HepG2 (cell line): ENCODE measurements around the gene SRSF7. TPM values are rescaled to one million over a fixed set of nuclear protein-coding genes. Genes with fewer than 3 reads are reported as not detected.

Source experiments
- CENPT ChIP-seq: sonication (generic); formaldehyde crosslinking; IDR thresholded peaks from 2 replicates; pipeline ENCODE4 v1.8.0; 2022; ENCODE audit warnings: low read depth, mild to moderate bottlenecking, moderate library complexity, missing genetic modification reagents
- FOSL2 ChIP-seq: sonication (generic); formaldehyde crosslinking; IDR thresholded peaks from 2 replicates; pipeline ENCODE4 v1.4.0; 2020; ENCODE audit warnings: missing genetic modification reagents
- FOXA1 ChIP-seq, 2 experiments: fragments of 450-650 bp in 1 of 2; sonication (generic) in 1 of 2; formaldehyde crosslinking in 1 of 2; IDR thresholded peaks; 2 replicates each; pipeline versions ENCODE4 v1.4.0 to v1.6.1; 2016 to 2020; ENCODE audit warnings: missing genetic modification reagents in 1 of 2
- HDAC1 ChIP-seq: sonication (generic); formaldehyde crosslinking; IDR thresholded peaks from 2 replicates; pipeline ENCODE4 v1.5.1; 2020; ENCODE audit warnings: mild to moderate bottlenecking, missing genetic modification reagents
- HNF4A ChIP-seq: sonication (generic); formaldehyde crosslinking; IDR thresholded peaks from 2 replicates; pipeline ENCODE4 v1.4.0; 2020; ENCODE audit warnings: missing genetic modification reagents
- KDM2A ChIP-seq: sonication (generic); formaldehyde crosslinking; IDR thresholded peaks from 2 replicates; pipeline ENCODE4 v1.4.0; 2020; ENCODE audit warnings: low read depth, missing genetic modification reagents, borderline replicate concordance
- NFRKB ChIP-seq: fragments of 450-650 bp; IDR thresholded peaks from 2 replicates; pipeline ENCODE4 v1.6.1; 2017
- RCOR2 ChIP-seq: IDR thresholded peaks from 2 replicates; pipeline ENCODE4 v1.6.1; 2016; ENCODE audit warnings: missing biosample characterization, missing genetic modification reagents
- TFDP2 ChIP-seq: sonication (generic); formaldehyde crosslinking; IDR thresholded peaks from 2 replicates; pipeline ENCODE4 v1.4.0; 2020; ENCODE audit warnings: missing genetic modification reagents
- ZBTB38 ChIP-seq: sonication (generic); formaldehyde crosslinking; IDR thresholded peaks from 2 replicates; pipeline ENCODE4 v1.5.1; 2020; ENCODE audit warnings: mild to moderate bottlenecking, missing genetic modification reagents
- ZEB1 ChIP-seq: IDR thresholded peaks from 2 replicates; pipeline ENCODE4 v1.6.1; 2012; ENCODE audit warnings: mild to moderate bottlenecking, low read depth, inconsistent platforms; ENCODE audit not compliant: insufficient replicate concordance
- ZFP41 ChIP-seq: sonication (generic); formaldehyde crosslinking; IDR thresholded peaks from 2 replicates; pipeline ENCODE4 v1.4.0; 2020; ENCODE audit warnings: mild to moderate bottlenecking, missing genetic modification reagents, borderline replicate concordance
- ZMYM3 ChIP-seq: sonication (generic); formaldehyde crosslinking; IDR thresholded peaks from 2 replicates; pipeline ENCODE4 v1.5.1; 2020; ENCODE audit warnings: mild to moderate bottlenecking, missing genetic modification reagents
- ZNF121 ChIP-seq: sonication (generic); formaldehyde crosslinking; IDR thresholded peaks from 2 replicates; pipeline ENCODE4 v1.5.0; 2020; ENCODE audit warnings: mild to moderate bottlenecking, missing genetic modification reagents
- ZNF460 ChIP-seq: sonication (generic); formaldehyde crosslinking; IDR thresholded peaks from 2 replicates; pipeline ENCODE4 v1.5.1; 2020; ENCODE audit warnings: missing genetic modification reagents, mild to moderate bottlenecking, borderline replicate concordance
- ZNF569 ChIP-seq: sonication (generic); formaldehyde crosslinking; IDR thresholded peaks from 2 replicates; pipeline ENCODE4 v1.5.0; 2020; ENCODE audit warnings: mild to moderate bottlenecking, missing genetic modification reagents, moderate library complexity, borderline replicate concordance
- polyA plus RNA-seq, 8 experiments: library from polyadenylated mRNA; depleted of rRNA in 3 of 8; stranded (reverse) in 7 of 8; unstranded in 1 of 8; fragments of >200 nt; fragmentation: Illumina TruSeq in 4 of 8; extraction: Trizol in 4 of 8; gene quantifications; 2 replicates each; pipeline versions ENCODE4 v1.2.1 to v1.2.3, GENCODE V29; 2011 to 2016; ENCODE audit warnings: low read depth in 4 of 8, missing spikeins in 1 of 8, mixed read lengths in 1 of 8; ENCODE audit not compliant: insufficient read depth in 1 of 8
- total RNA-seq, 5 experiments: library from RNA; depleted of rRNA; stranded (reverse); fragments of >200 nt; fragmentation: Illumina TruSeq; extraction: Trizol; gene quantifications; 2 replicates each; pipeline ENCODE4 v1.2.3, GENCODE V29; 2016; ENCODE audit warnings: low read depth in 1 of 5
- TF ChIP-seq, protein P1 (sequence below): sonication (generic); formaldehyde crosslinking; conservative IDR thresholded peaks from 2 replicates; pipeline ENCODE4 v1.4.0; 2020; ENCODE audit warnings: missing genetic modification reagents
- TF ChIP-seq, protein P2 (sequence below): sonication (generic); formaldehyde crosslinking; IDR thresholded peaks from 2 replicates; pipeline ENCODE4 v1.4.0; 2020; ENCODE audit warnings: missing genetic modification reagents, borderline replicate concordance
- TF ChIP-seq, protein P3 (sequence below): IDR thresholded peaks from 2 replicates; pipeline ENCODE4 v1.6.1; 2016; ENCODE audit warnings: missing compliant biosample characterization, missing genetic modification reagents, borderline replicate concordance
- TF ChIP-seq, protein P4 (sequence below): sonication (generic); formaldehyde crosslinking; conservative IDR thresholded peaks from 2 replicates; pipeline ENCODE4 v1.8.0; 2022; ENCODE audit warnings: mild to moderate bottlenecking, moderate library complexity, missing genetic modification reagents

SRSF7 gene
- total and polyA plus RNA-seq, 2 of the 13 experiments (the other 11 are each of a cell fraction or from before 2014, with no cell fraction given), result 172 to 275 TPM

- TF ChIP-seq, protein P1, sequence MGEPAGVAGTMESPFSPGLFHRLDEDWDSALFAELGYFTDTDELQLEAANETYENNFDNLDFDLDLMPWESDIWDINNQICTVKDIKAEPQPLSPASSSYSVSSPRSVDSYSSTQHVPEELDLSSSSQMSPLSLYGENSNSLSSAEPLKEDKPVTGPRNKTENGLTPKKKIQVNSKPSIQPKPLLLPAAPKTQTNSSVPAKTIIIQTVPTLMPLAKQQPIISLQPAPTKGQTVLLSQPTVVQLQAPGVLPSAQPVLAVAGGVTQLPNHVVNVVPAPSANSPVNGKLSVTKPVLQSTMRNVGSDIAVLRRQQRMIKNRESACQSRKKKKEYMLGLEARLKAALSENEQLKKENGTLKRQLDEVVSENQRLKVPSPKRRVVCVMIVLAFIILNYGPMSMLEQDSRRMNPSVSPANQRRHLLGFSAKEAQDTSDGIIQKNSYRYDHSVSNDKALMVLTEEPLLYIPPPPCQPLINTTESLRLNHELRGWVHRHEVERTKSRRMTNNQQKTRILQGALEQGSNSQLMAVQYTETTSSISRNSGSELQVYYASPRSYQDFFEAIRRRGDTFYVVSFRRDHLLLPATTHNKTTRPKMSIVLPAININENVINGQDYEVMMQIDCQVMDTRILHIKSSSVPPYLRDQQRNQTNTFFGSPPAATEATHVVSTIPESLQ, result no peak
- TF ChIP-seq RCOR2 (CRISPR knock-in tag) (peak; percentile 53; the same call in 1 of the 2 replicates), HDAC1 (peak; percentile 61; the same call in 1 of the 2 replicates), FOXA1 (IDR thresholded peaks at IDR 0.05) (no peak), FOXA1 (CRISPR knock-in tag; IDR thresholded peaks at IDR 0.05) (no peak), ZNF569 (no peak), FOSL2 (CRISPR knock-in tag) (peak; percentile 92), ZFP41 (CRISPR knock-in tag) (no peak), CENPT (CRISPR knock-in tag) (no peak), ZNF460 (CRISPR knock-in tag) (no peak), ZNF121 (CRISPR knock-in tag) (no peak), ZMYM3 (CRISPR knock-in tag) (peak; percentile 38), ZEB1 (no peak), KDM2A (CRISPR knock-in tag) (peak; percentile 16; the same call in 1 of the 2 replicates), NFRKB (no peak), TFDP2 (CRISPR knock-in tag) (no peak), ZBTB38 (CRISPR knock-in tag) (0 out of 2 replicates have a peak, but pooled peaks have one; percentile 15), HNF4A (CRISPR knock-in tag) (peak; percentile 45)
- TF ChIP-seq, protein P2, sequence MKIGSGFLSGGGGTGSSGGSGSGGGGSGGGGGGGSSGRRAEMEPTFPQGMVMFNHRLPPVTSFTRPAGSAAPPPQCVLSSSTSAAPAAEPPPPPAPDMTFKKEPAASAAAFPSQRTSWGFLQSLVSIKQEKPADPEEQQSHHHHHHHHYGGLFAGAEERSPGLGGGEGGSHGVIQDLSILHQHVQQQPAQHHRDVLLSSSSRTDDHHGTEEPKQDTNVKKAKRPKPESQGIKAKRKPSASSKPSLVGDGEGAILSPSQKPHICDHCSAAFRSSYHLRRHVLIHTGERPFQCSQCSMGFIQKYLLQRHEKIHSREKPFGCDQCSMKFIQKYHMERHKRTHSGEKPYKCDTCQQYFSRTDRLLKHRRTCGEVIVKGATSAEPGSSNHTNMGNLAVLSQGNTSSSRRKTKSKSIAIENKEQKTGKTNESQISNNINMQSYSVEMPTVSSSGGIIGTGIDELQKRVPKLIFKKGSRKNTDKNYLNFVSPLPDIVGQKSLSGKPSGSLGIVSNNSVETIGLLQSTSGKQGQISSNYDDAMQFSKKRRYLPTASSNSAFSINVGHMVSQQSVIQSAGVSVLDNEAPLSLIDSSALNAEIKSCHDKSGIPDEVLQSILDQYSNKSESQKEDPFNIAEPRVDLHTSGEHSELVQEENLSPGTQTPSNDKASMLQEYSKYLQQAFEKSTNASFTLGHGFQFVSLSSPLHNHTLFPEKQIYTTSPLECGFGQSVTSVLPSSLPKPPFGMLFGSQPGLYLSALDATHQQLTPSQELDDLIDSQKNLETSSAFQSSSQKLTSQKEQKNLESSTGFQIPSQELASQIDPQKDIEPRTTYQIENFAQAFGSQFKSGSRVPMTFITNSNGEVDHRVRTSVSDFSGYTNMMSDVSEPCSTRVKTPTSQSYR (CRISPR knock-in tag), result no peak
- TF ChIP-seq, protein P3, sequence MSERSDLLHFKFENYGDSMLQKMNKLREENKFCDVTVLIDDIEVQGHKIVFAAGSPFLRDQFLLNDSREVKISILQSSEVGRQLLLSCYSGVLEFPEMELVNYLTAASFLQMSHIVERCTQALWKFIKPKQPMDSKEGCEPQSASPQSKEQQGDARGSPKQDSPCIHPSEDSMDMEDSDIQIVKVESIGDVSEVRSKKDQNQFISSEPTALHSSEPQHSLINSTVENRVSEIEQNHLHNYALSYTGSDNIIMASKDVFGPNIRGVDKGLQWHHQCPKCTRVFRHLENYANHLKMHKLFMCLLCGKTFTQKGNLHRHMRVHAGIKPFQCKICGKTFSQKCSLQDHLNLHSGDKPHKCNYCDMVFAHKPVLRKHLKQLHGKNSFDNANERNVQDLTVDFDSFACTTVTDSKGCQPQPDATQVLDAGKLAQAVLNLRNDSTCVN (CRISPR knock-in tag), result no peak
- TF ChIP-seq, protein P4, sequence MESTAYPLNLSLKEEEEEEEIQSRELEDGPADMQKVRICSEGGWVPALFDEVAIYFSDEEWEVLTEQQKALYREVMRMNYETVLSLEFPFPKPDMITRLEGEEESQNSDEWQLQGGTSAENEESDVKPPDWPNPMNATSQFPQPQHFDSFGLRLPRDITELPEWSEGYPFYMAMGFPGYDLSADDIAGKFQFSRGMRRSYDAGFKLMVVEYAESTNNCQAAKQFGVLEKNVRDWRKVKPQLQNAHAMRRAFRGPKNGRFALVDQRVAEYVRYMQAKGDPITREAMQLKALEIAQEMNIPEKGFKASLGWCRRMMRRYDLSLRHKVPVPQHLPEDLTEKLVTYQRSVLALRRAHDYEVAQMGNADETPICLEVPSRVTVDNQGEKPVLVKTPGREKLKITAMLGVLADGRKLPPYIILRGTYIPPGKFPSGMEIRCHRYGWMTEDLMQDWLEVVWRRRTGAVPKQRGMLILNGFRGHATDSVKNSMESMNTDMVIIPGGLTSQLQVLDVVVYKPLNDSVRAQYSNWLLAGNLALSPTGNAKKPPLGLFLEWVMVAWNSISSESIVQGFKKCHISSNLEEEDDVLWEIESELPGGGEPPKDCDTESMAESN, result no peak
Observed at GRCh38 chr2:38775097-38775920, 24.1 kb upstream of the SRSF7 start (continued).
